Ovary (tissue), 9 donors: ENCODE measurements around the gene ABLIM2. TPM values are rescaled to one million over a fixed set of nuclear protein-coding genes. Genes with fewer than 3 reads are reported as not detected.

Source experiments
- DNase-seq, 5 donors: peaks; one replicate each; pipeline ENCODE4 v3.0.0-alpha.2; 2019 to 2020
- H3K27ac ChIP-seq, 2 donors: fragments of 200-600 bp; one replicate each; pipeline versions ENCODE4 v1.5.1 to v1.8.0; 2019 to 2022
- H3K27me3 ChIP-seq: fragments of 200-600 bp; one replicate; pipeline ENCODE4 v1.8.0; 2022
- H3K36me3 ChIP-seq: fragments of 200-600 bp; sonication (generic); one replicate; pipeline ENCODE4 v1.5.1; 2019
- H3K4me1 ChIP-seq: one replicate; pipeline ENCODE4 v1.8.1; 2013; ENCODE audit warnings: mild to moderate bottlenecking, moderate library complexity; ENCODE audit not compliant: insufficient read depth
- H3K4me3 ChIP-seq: fragments of 200-600 bp; sonication (generic); one replicate; pipeline ENCODE4 v1.5.1; 2017
- H3K9me3 ChIP-seq, 2 donors: fragments of 200-600 bp in 1 of 2; sonication (generic) in 1 of 2; one replicate each; pipeline versions ENCODE4 v1.5.1 to v1.8.1; 2013 to 2019; ENCODE audit warnings: mild to moderate bottlenecking in 1 of 2, moderate library complexity in 1 of 2
- EP300 ChIP-seq: sonication (generic); formaldehyde crosslinking; IDR thresholded peaks from one replicate; pipeline ENCODE4 v1.6.1; 2017; ENCODE audit warnings: antibody characterized with exemption
- POLR2A ChIP-seq: fragments of 450-650 bp; IDR thresholded peaks from one replicate; pipeline ENCODE4 v1.6.1; 2017; ENCODE audit warnings: antibody characterized with exemption, mild to moderate bottlenecking, moderate library complexity
- WGBS, 3 donors: extraction: QIAGEN DNeasy Blood & Tissue Kit in 1 of 3; methylation state at CpG; one replicate each; pipeline versions ENCODE4 v1.1.5 to v1.1.7; 2013 to 2017; 5-methylcytosine and 5-hydroxymethylcytosine counted together
- intact Hi-C, 4 donors: fragments of 100-400 bp; cut with DNase I; formaldehyde crosslinking; loops; one replicate each; pipeline versions ENCODE4 v1.11.0 to v1.15.1; 2022 to 2023
- polyA plus RNA-seq, 2 donors: library from polyadenylated mRNA; stranded (reverse); fragments of 200-250 nt in 1 of 2; fragments of 350-450 nt in 1 of 2; fragmentation: Illumina TruSeq in 1 of 2; extraction: RNeasy Lipid Tissue Mini Kit (QIAGEN cat#74804) in 1 of 2; gene quantifications; one replicate each; pipeline ENCODE4 v1.2.3, GENCODE V29; 2013 to 2014
- total RNA-seq, 7 donors: library from RNA; depleted of rRNA in 2 of 7; stranded (reverse); fragments of >200 nt in 2 of 7; fragmentation: NEBNext Ultra II Directional in 3 of 7; extraction: Animal tissue kit (Norgen Biotek cat#: 25700) in 3 of 7; gene quantifications; one replicate each; pipeline versions ENCODE4 v1.1.0 to v1.2.4, GENCODE V29; 2016 to 2023
- TF ChIP-seq, protein P1 (sequence below), 3 donors: fragments of 450-650 bp in 2 of 3; fragments of 200-600 bp in 1 of 3; IDR thresholded peaks; one replicate each; pipeline versions ENCODE4 v1.5.1 to v1.8.0; 2016 to 2022; ENCODE audit warnings: antibody characterized with exemption in 3 of 3, mild to moderate bottlenecking in 1 of 3
- donor health status: DM: no; HTN: no; CAD: no; lungs with moderate emphysema.
- donor health status: DM: no; HTN: no; CAD: no.
- donor health status: Bipolar disorder and iron deficiency.
- donor health status: DM: yes; HTN: yes; CAD: no.
- donor health status: DM: no; HTN: no; CAD: no.
- donor health status: DM: yes; HTN: yes; CAD: no.

Gene ABLIM2
- total and polyA plus RNA-seq, 9 donors = 0.81 to 7.9 (median 2.1) TPM

DNA sequence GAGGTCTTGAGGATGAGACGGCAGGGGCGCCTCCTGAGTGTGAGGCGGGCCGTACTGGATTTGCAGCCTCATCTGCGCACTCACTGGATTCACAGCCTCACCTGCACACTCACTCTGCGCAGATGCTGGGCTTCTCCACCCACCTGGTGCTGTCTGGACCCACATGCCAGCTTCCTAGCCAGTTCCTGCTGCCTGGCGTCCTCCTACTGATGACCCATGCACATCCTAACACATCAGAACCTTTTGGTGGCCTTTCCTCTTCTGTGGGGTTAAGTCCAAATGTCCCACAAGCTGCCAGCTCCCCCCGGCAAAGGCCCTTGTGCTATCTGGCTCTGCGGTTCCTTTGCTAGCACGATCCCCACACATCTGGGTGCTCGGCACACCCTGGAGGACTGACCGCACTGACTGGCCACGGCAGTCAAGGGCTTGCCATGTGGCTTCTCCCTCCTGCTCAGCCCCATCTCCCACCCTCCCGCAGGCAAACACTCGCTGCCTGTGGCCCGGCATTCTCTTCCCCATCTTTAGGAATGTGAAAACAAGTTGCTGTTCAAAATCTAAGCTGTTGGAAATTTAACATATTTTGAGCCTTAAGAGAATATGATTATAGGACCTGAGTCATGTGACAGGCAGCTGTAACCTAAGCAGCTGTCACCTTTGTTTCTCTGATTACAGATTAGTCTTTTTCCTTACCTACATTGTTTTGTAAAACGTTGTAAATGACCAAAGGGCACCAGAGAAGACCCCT, 179.5 kb downstream of the ABLIM2 start:
- H3K9me3 ChIP-seq = no peaks in the 10 kb centered on the region
- TF ChIP-seq POLR2A = no peak
- TF ChIP-seq EP300 = no peak
- TF ChIP-seq, protein P1, sequence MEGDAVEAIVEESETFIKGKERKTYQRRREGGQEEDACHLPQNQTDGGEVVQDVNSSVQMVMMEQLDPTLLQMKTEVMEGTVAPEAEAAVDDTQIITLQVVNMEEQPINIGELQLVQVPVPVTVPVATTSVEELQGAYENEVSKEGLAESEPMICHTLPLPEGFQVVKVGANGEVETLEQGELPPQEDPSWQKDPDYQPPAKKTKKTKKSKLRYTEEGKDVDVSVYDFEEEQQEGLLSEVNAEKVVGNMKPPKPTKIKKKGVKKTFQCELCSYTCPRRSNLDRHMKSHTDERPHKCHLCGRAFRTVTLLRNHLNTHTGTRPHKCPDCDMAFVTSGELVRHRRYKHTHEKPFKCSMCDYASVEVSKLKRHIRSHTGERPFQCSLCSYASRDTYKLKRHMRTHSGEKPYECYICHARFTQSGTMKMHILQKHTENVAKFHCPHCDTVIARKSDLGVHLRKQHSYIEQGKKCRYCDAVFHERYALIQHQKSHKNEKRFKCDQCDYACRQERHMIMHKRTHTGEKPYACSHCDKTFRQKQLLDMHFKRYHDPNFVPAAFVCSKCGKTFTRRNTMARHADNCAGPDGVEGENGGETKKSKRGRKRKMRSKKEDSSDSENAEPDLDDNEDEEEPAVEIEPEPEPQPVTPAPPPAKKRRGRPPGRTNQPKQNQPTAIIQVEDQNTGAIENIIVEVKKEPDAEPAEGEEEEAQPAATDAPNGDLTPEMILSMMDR (IDR thresholded peaks at IDR 0.05) = no peak
- WGBS, 3 donors = 54 to 68% (median 66%) methylated on average over 17 of the region's 17 CpGs
- peaks cover 6% of the 10 kb centered on the region for H3K4me1 ChIP-seq
- no peaks in the 10 kb centered on the region for H3K36me3 ChIP-seq
- intact Hi-C loops = no loop called here
- no peak overlapping the region for H3K4me3 ChIP-seq
- no peaks in the 10 kb centered on the region for H3K27me3 ChIP-seq
- no peak overlapping the region for H3K27ac ChIP-seq
- DNase-seq = no peak

GRCh38 chr4:7978489-7978888, 180.1 kb downstream of the ABLIM2 start:
- Histone ChIP-seq H3K4me3 (no peak overlapping the region), H3K9me3 (no peaks in the 10 kb centered on the region), H3K36me3 (no peaks in the 10 kb centered on the region), H3K4me1 (peaks cover 6% of the 10 kb centered on the region), H3K27me3 (no peaks in the 10 kb centered on the region), H3K27ac (no peak overlapping the region)
- DNase-seq = no peak
- intact Hi-C loops = no loop called here
- WGBS, 3 donors = 67 to 80% (median 75%) methylated on average over 5 of the region's 5 CpGs
- TF ChIP-seq EP300 (no peak), POLR2A (no peak)
- TF ChIP-seq, protein P1 (IDR thresholded peaks at IDR 0.05) = no peak

GRCh38 chr4:7976634-7977033, 182.0 kb downstream of the ABLIM2 start:
- H3K27me3 ChIP-seq = no peaks in the 10 kb centered on the region
- H3K9me3 ChIP-seq = no peaks in the 10 kb centered on the region
- intact Hi-C loops = no loop called here
- no peak overlapping the region for H3K27ac ChIP-seq
- 93 to 98% (median 96%) methylated on average over 5 of the region's 5 CpGs for WGBS, 3 donors
- DNase-seq = no peak
- TF ChIP-seq POLR2A (no peak), EP300 (no peak)
- TF ChIP-seq, protein P1 (IDR thresholded peaks at IDR 0.05) = no peak
- H3K4me1 ChIP-seq = peaks cover 6% of the 10 kb centered on the region
- H3K36me3 ChIP-seq = no peaks in the 10 kb centered on the region
- H3K4me3 ChIP-seq = no peak overlapping the region

- H3K4me1 ChIP-seq = peaks cover 9% of the 10 kb centered on the region
- 96 to 97% (median 97%) methylated on average over 7 of the region's 7 CpGs for WGBS, 3 donors
- TF ChIP-seq, protein P1 (IDR thresholded peaks at IDR 0.05) = no peak
- TF ChIP-seq EP300 = no peak
- no peak for TF ChIP-seq POLR2A
- no peak overlapping the region for H3K4me3 ChIP-seq
- no peak for DNase-seq
- H3K36me3 ChIP-seq = no peaks in the 10 kb centered on the region
- no peaks in the 10 kb centered on the region for H3K27me3 ChIP-seq
- H3K9me3 ChIP-seq = no peaks in the 10 kb centered on the region
- intact Hi-C loops = no loop called here
- no peak overlapping the region for H3K27ac ChIP-seq
Measured at GRCh38 chr4:7976025-7976424, 182.6 kb downstream of the ABLIM2 start.
